ENCODE data around the gene SYNGR4. TPM values are rescaled to one million over a fixed set of nuclear protein-coding genes. Genes with fewer than 3 reads are reported as not detected.

The SYNGR4 gene
- total RNA-seq, 1 experiment from 2014 or later, result 0.32 TPM

GRCh38 chr19:48397263-48398101, 33.3 kb downstream of the SYNGR4 start:
- CTCF ChIA-PET, result no interaction called here
- H3K4me1 Mint-ChIP-seq (ENCODE audit: low read depth, unreplicated experiment), result peaks cover 56% of the 10 kb centered on the region
- intact Hi-C loops (cut with micrococcal nuclease; ENCODE audit: unreplicated experiment), result loop anchor here (2.0 kb wide), 2 partner anchors 17 to 33 kb away; partner anchors contain the start of gene SYNGR4

DNA sequence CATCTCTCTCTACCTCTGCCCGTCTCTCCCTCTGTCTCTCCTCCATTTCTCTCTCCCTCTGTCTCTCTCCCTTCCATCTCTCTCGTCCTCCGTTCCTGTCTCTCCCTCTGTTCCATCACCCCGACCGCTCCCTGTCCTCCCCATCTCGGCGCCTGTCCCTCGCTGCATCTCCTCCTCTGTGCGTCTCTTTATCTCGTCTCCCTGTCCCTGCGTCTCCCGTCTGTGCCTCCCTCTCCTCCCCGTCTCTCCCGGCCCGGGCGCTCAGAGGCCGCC, 33.9 kb downstream of the SYNGR4 start:
- POLR2A ChIA-PET, result interaction anchor here (0.6 kb wide), 1 partner anchor 156 kb away, joined by 6 read pairs; no protein-coding TSS in a partner anchor
- H3K4me1 ChIP-seq, result peaks cover 41% of the 10 kb centered on the region
- peaks cover 29% of the 10 kb centered on the region for H3K36me3 Mint-ChIP-seq (ENCODE audit: insufficient read depth, unreplicated experiment)
- H3K9me3 Mint-ChIP-seq (ENCODE audit: unreplicated experiment), result peaks cover 10% of the 10 kb centered on the region
- BruUV-seq (replicated peaks), result no TSS peak
- CTCF ChIA-PET, result interaction anchor here (0.8 to 1.4 kb wide), 2 partner anchors 96 to 186 kb away, joined by 3 to 5 read pairs; no protein-coding TSS in a partner anchor
- H3K27me3 ChIP-seq (replicated peaks; ENCODE audit: control insufficient read depth, insufficient read depth, low read length), result no peaks in the 10 kb centered on the region
- no peaks in the 10 kb centered on the region for H3K36me3 ChIP-seq (ENCODE audit: control insufficient read depth, insufficient read depth, low read length)
- peak overlapping the region; percentile 67 for H3K27ac Mint-ChIP-seq (ENCODE audit: unreplicated experiment)
- peak overlapping the region; percentile 83 for H3K4me3 Mint-ChIP-seq (ENCODE audit: unreplicated experiment)
- H3K4me1 Mint-ChIP-seq (ENCODE audit: low read depth, unreplicated experiment), result peaks cover 51% of the 10 kb centered on the region
- no peaks in the 10 kb centered on the region for H3K27me3 Mint-ChIP-seq (ENCODE audit: insufficient read depth, unreplicated experiment)
- H3K9me3 ChIP-seq, result no peaks in the 10 kb centered on the region
- peak overlapping the region; percentile 51 for H3K4me3 ChIP-seq (ENCODE audit: low read depth, low read length)
- DNase-seq, result no peak
- TF ChIP-seq, protein P1, sequence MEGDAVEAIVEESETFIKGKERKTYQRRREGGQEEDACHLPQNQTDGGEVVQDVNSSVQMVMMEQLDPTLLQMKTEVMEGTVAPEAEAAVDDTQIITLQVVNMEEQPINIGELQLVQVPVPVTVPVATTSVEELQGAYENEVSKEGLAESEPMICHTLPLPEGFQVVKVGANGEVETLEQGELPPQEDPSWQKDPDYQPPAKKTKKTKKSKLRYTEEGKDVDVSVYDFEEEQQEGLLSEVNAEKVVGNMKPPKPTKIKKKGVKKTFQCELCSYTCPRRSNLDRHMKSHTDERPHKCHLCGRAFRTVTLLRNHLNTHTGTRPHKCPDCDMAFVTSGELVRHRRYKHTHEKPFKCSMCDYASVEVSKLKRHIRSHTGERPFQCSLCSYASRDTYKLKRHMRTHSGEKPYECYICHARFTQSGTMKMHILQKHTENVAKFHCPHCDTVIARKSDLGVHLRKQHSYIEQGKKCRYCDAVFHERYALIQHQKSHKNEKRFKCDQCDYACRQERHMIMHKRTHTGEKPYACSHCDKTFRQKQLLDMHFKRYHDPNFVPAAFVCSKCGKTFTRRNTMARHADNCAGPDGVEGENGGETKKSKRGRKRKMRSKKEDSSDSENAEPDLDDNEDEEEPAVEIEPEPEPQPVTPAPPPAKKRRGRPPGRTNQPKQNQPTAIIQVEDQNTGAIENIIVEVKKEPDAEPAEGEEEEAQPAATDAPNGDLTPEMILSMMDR (IDR thresholded peaks at IDR 0.05; ENCODE audit: insufficient read depth in 1 of 2, low read depth in 1 of 2, low read length in 1 of 2, severe bottlenecking in 1 of 2, unreplicated experiment in 1 of 2), result no peak
- intact Hi-C loops (cut with micrococcal nuclease; ENCODE audit: unreplicated experiment), result loop anchor here (2.0 kb wide), 2 partner anchors 17 to 33 kb away; partner anchors contain the start of gene SYNGR4

More at GRCh38 chr19:48397263-48398101, 33.3 kb downstream of the SYNGR4 start:
- Mint-ChIP-seq H3K9me3 (ENCODE audit: unreplicated experiment) (peaks cover 10% of the 10 kb centered on the region), H3K27me3 (ENCODE audit: insufficient read depth, unreplicated experiment) (no peaks in the 10 kb centered on the region), H3K4me3 (ENCODE audit: unreplicated experiment) (peak overlapping the region; percentile 83), H3K36me3 (ENCODE audit: insufficient read depth, unreplicated experiment) (peaks cover 33% of the 10 kb centered on the region), H3K27ac (ENCODE audit: unreplicated experiment) (peak overlapping the region; percentile 67)
- TSS peak; percentile 40 for BruUV-seq (replicated peaks)
- H3K36me3 ChIP-seq (ENCODE audit: control insufficient read depth, insufficient read depth, low read length), result no peaks in the 10 kb centered on the region
- POLR2A ChIA-PET, result no interaction called here
- peak overlapping the region; percentile 51 for H3K4me3 ChIP-seq (ENCODE audit: low read depth, low read length)
- no peaks in the 10 kb centered on the region for H3K9me3 ChIP-seq
- no peak for DNase-seq
- TF ChIP-seq, protein P1 (IDR thresholded peaks at IDR 0.05; ENCODE audit: insufficient read depth in 1 of 2, low read depth in 1 of 2, low read length in 1 of 2, severe bottlenecking in 1 of 2, unreplicated experiment in 1 of 2), result no peak
- H3K27me3 ChIP-seq (replicated peaks; ENCODE audit: control insufficient read depth, insufficient read depth, low read length), result no peaks in the 10 kb centered on the region
- peaks cover 46% of the 10 kb centered on the region for H3K4me1 ChIP-seq

GRCh38 chr19:48398375-48399235, 34.4 kb downstream of the SYNGR4 start:
- Mint-ChIP-seq H3K36me3 (ENCODE audit: insufficient read depth, unreplicated experiment) (peaks cover 32% of the 10 kb centered on the region), H3K4me3 (ENCODE audit: unreplicated experiment) (peak overlapping the region; percentile 83), H3K9me3 (ENCODE audit: unreplicated experiment) (peaks cover 10% of the 10 kb centered on the region), H3K27ac (ENCODE audit: unreplicated experiment) (peak overlapping the region; percentile 67), H3K4me1 (ENCODE audit: low read depth, unreplicated experiment) (peaks cover 50% of the 10 kb centered on the region), H3K27me3 (ENCODE audit: insufficient read depth, unreplicated experiment) (no peaks in the 10 kb centered on the region)
- DNase-seq, result peak; percentile 93 to 95
- Histone ChIP-seq H3K4me1 (peaks cover 35% of the 10 kb centered on the region), H3K9me3 (no peaks in the 10 kb centered on the region), H3K36me3 (ENCODE audit: control insufficient read depth, insufficient read depth, low read length) (no peaks in the 10 kb centered on the region), H3K27me3 (replicated peaks; ENCODE audit: control insufficient read depth, insufficient read depth, low read length) (no peaks in the 10 kb centered on the region), H3K4me3 (ENCODE audit: low read depth, low read length) (peak overlapping the region; percentile 51)
- intact Hi-C loops (cut with micrococcal nuclease; ENCODE audit: unreplicated experiment), result loop anchor here (1.0 to 2.0 kb wide), 3 partner anchors 7 to 34 kb away; partner anchors contain the start of genes KDELR1 and SYNGR4
- ChIA-PET CTCF (interaction anchor here (0.8 to 1.4 kb wide), 2 partner anchors 95 to 186 kb away, joined by 3 to 5 read pairs; no protein-coding TSS in a partner anchor), POLR2A (interaction anchor here (0.5 to 0.9 kb wide), 3 partner anchors 35 to 322 kb away, joined by 3 to 6 read pairs (median 5); partner anchors contain the start of gene TMEM143)
- TF ChIP-seq, protein P1 (IDR thresholded peaks at IDR 0.05; ENCODE audit: insufficient read depth in 1 of 2, low read depth in 1 of 2, low read length in 1 of 2, severe bottlenecking in 1 of 2, unreplicated experiment in 1 of 2), result no peak
- BruUV-seq (replicated peaks), result no TSS peak
